HG03342 (cell line): Measurements from ENCODE around the gene AK4.

Experiments
- ATAC-seq: cut with Tn5 transposase; IDR thresholded peaks from one replicate; pipeline ENCODE4 v1.9.1; 2021; ENCODE audit warnings: mild to moderate bottlenecking, moderate library complexity; ENCODE audit not compliant: unreplicated experiment

Gene AK4

DNA sequence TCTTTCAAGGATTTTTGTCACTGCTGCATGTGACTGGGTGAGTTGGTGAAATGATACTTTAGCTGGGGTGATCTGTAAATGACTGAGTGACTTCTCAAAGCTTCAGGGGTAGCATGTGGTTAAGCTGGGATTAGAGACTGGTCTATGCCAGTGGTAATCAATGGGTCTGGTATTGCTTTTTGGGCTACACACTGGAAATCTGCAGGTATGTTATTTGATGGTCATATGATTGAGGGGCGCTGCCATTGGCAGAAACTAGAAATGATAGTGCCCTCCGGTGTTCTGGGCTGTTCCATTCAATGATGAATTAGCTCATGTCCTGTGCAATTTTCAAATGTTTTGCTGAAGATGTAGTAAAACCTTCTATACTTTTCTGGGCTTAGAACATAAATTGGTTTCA is 121.6 kb downstream of the AK4 start:
- ATAC-seq: no peak

DNA sequence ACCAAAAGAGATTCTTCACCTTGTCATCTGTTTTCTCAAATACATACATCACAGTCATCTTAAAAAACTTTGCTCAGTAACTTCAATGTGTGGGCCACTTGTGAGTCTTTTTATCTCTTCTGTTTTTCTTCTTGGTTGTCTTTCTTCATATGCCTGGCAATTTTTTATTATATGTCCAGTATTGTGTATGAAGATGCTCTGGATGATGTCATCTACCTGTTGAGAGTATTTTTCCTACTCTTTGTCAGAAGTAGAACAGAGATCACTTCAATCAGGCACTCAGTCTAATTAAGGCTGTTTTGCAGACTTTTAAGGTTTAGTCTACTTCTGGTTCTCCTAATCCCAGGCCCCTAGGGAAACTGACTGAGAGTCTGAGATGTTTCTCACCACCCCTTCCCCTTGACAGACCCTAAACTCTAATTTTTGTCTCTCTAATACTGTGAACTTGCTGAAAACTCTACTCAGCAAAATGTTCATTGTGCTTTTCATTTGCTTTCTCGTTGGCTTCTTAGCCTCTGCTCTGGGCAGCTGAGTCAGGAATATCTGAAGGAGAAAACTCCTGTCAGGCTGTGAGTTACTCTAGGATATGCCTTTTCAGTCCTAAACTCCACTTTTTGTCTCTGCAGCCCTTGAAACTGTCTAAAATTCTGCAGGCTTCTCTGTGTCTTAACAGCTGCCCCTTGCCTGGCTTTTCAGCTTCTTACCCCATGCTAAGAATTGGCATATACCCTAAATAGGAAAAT is 128.4 kb downstream of the AK4 start:
- no peak for ATAC-seq

DNA sequence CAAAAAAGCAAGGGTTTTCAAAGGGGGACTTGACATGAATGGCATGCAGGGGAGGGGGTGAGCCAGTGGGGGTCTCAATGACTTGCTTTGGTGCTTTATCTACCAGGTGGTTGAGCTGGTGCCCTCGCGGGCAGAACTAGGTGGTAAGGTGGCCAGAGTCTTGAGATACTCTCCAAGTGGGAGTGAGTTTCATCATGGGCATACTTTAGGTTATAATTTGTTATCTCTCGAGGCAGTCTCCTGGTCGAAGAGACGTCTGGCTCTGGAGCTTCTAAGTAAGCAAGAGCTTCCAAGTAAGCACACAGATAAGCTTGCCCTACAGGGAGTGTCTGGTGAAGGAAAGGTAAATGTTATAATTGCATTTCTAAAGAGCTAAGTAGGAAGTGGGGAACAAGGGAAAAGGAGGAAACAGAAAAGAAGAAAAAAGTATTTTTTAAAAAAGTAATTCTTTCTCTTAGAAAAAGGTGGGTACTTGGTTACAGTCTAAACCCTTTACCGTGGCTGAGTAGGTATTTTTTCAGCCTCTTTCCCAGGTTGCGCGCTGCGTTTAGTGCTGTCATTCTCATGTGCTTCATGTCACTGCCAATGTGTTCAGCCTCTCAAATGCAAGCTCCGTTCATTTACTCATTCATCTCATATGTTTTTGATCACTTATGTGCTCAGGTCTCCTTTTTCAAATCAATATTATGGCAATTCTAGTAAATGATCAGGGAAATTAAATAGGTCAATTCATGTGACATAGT is 129.8 kb downstream of the AK4 start:
- no peak for ATAC-seq

GRCh38 chr1:65278376-65279069 is 130.5 kb downstream of the AK4 start:
- no peak for ATAC-seq

DNA sequence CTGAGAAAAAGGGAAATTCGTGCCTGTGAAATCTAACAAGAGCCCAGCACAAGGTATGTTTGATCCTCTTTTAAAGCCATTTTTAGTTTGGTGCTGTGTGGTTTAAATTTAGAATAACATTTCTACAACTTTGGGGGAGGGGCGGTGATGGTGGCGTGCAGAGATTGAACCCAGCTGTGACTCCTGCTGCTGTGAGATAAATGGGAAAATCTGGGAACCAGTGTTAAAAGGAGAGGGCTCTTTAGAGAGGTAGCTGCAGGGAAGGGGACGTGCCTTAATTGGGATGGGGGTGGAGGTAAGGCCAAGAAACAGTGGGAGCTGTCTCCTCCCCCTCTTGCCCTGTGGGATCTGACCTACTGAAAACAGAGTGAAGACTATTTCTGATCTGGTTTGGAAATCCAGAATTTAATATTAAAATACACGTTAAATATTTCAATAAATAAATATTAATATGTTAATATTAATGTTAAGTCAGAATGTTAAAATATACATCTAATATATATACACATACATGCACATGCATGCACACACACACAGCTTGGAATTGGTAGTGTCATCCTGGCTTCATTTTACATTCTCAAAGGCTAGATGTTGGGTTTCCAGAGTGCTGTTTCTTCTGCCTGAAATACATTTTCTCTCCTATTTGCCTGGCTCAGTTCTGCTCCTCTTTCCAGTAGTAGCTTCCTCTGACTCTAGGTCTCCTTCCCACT is 131.2 kb downstream of the AK4 start:
- ATAC-seq: no peak
